ENCODE measurements around the gene PRDM16. TPM values are rescaled to one million over a fixed set of nuclear protein-coding genes. Genes with fewer than 3 reads are reported as not detected.

Gene PRDM16
- total and polyA plus RNA-seq, 8 donors, result 9.6 to 18.0 (median 14.7) TPM

- ATAC-seq (no peak), DNase-seq (no peak)
- TF ChIP-seq CTCF (IDR thresholded peaks at IDR 0.05), result no peak
- H3K27me3 ChIP-seq, result peaks cover 0 to 12% of the 10 kb centered on the region in 2 donors
- intact Hi-C loops (cut with DNase I), result no loop called here
- H3K27ac ChIP-seq, result no peak overlapping the region
- peaks cover 16 to 18% of the 10 kb centered on the region in 2 donors for H3K4me1 ChIP-seq
- no peak overlapping the region for H3K4me3 ChIP-seq
- no peaks in the 10 kb centered on the region for H3K36me3 ChIP-seq
- no peaks in the 10 kb centered on the region for H3K9me3 ChIP-seq
Observed at GRCh38 chr1:3129133-3129490, 60.1 kb downstream of the PRDM16 start.

- Histone ChIP-seq H3K9me3 (no peaks in the 10 kb centered on the region), H3K27ac (no peak overlapping the region), H3K4me1 (peaks cover 18% of the 10 kb centered on the region in 2 donors), H3K27me3 (peaks cover 0 to 24% of the 10 kb centered on the region in 2 donors), H3K36me3 (no peaks in the 10 kb centered on the region), H3K4me3 (no peak overlapping the region)
- intact Hi-C loops (cut with DNase I), result no loop called here
- ATAC-seq (no peak), DNase-seq (no peak)
- no peak for TF ChIP-seq CTCF (IDR thresholded peaks at IDR 0.05)
Observed at GRCh38 chr1:3130268-3130667, 61.3 kb downstream of the PRDM16 start.

- Histone ChIP-seq H3K27ac (peak overlapping the region; percentile 21 to 26), H3K9me3 (no peaks in the 10 kb centered on the region), H3K4me3 (no peak overlapping the region), H3K4me1 (peaks cover 5 to 11% of the 10 kb centered on the region in 2 donors), H3K36me3 (no peaks in the 10 kb centered on the region), H3K27me3 (peaks cover 0 to 42% of the 10 kb centered on the region in 2 donors)
- intact Hi-C loops (cut with DNase I), result no loop called here
- no peak for DNase-seq
- TF ChIP-seq CTCF (IDR thresholded peaks at IDR 0.05), result no peak
- peak; percentile 7 for ATAC-seq
Observed at GRCh38 chr1:3132660-3133059, 63.7 kb downstream of the PRDM16 start.

- intact Hi-C loops (cut with DNase I), result no loop called here
- H3K4me1 ChIP-seq, result peaks cover 4 to 10% of the 10 kb centered on the region in 2 donors
- peaks cover 0 to 52% of the 10 kb centered on the region in 2 donors for H3K27me3 ChIP-seq
- H3K36me3 ChIP-seq, result no peaks in the 10 kb centered on the region
- peak in 2 of 4 donors; percentile 47 to 64 for DNase-seq
- peak overlapping the region; percentile 31 to 78 for H3K27ac ChIP-seq
- no peak for TF ChIP-seq CTCF (IDR thresholded peaks at IDR 0.05)
- ATAC-seq, result peak; percentile 75
- no peak overlapping the region for H3K4me3 ChIP-seq
- no peaks in the 10 kb centered on the region for H3K9me3 ChIP-seq
Observed at GRCh38 chr1:3133686-3134085, 64.7 kb downstream of the PRDM16 start.

DNA sequence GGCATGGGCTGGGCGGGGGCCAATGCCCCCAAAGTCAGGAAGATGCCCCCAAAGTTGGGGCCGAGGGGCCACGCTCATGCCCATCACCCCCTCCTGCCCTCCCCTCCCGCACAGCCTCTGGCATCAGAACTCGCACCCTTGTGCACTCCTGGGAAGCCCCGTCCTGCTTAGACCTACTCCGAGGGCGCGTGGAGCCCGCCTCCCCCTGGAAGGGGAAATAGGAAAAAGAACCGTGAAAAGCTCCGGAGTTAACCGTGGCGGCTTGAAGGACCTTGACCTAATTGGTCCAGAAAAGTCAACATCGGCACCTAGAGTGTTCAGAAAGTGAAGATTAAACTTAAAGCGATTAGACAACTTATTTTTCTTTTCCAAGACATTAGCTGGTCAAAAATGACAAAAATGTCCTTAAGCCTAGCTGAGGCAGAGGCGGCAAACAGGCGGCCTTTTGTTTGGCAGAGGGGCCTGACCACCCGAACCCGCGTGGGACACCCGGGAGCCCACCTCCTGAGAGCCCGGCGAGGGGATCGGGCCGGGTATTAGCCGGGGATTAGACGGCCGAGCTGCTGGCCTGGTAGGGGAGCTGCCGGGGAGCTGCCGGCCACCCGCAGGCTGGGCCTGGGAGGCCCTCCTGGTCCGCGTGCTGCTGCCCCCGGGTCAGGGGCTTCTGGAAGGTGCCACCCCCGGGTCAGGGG is 65.5 kb downstream of the PRDM16 start:
- Histone ChIP-seq H3K4me1 (peaks cover 4 to 10% of the 10 kb centered on the region in 2 donors), H3K9me3 (no peaks in the 10 kb centered on the region), H3K4me3 (no peak overlapping the region), H3K36me3 (no peaks in the 10 kb centered on the region), H3K27ac (peak overlapping the region; percentile 31 to 78), H3K27me3 (peaks cover 0 to 60% of the 10 kb centered on the region in 2 donors)
- DNase-seq (peak in 1 of 4 donors; percentile 46), ATAC-seq (peak; percentile 67)
- intact Hi-C loops (cut with DNase I), result no loop called here
- no peak for TF ChIP-seq CTCF (IDR thresholded peaks at IDR 0.05)

All from left lung (tissue), 10 donors.